ENCODE measurements around the gene BMP8A. TPM values are rescaled to one million over a fixed set of nuclear protein-coding genes. Genes with fewer than 3 reads are reported as not detected.
A peak's percentile ranks its signal among the peaks of the same experiment; 100 is the strongest.
"Not testable (repeated sequence)": the region's sequence is repeated elsewhere in the genome, so short reads cannot be mapped to it uniquely, and the experiment has no call there.

The BMP8A gene
- total RNA-seq, 2 donors from 2014 or later = 0.35 to 0.38 TPM

DNA sequence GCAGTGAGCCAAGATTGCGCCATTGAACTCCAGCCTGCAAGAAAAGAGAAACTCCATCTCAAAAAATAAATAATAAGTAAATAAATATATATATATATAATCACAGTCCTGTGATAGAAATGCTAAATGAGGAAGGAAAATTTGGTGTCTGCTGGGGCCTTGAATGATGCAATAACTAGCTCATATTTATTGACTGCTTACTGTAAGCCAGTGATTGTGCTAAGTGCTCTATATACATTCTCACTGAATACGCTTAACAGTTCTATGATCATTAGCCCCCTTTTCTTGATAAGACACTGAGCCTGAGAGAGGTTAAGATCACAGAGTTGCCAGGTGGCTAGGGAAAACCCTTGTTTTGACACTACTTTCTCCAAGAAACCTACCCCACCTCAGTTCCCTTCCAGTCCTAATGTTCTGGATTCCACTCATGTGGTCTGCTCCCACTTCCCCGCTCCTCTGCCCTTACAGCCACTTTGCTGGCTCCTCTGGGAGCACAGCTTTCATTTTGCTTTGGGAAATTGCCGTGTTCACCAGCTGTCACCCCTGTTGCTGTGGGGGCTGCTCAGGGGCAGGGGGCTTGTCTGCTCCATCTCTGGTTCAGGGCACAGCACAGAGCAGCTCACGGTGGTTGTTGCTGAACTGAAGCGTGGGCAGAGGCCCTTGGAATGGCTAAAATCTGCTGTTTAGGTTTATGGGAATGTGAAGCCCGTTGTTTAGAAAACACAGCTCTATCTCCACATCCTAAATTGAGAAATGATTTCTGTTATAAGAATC, 2.5 kb upstream of the BMP8A start:
- ATAC-seq (replicated peaks in 1 of 2) (no peak), DNase-seq (no peak)
- Mint-ChIP-seq H3K4me1 (ENCODE audit: low read depth) (peaks cover 7% of the 10 kb centered on the region), H3K27me3 (ENCODE audit: low read depth) (peaks cover 28% of the 10 kb centered on the region), H3K36me3 (ENCODE audit: insufficient read depth in 2 of 2) (peaks cover 0 to 3% of the 10 kb centered on the region in 2 donors), H3K9me3 (no peaks in the 10 kb centered on the region), H3K4me3 (no peak overlapping the region), H3K27ac (no peak overlapping the region)

DNA sequence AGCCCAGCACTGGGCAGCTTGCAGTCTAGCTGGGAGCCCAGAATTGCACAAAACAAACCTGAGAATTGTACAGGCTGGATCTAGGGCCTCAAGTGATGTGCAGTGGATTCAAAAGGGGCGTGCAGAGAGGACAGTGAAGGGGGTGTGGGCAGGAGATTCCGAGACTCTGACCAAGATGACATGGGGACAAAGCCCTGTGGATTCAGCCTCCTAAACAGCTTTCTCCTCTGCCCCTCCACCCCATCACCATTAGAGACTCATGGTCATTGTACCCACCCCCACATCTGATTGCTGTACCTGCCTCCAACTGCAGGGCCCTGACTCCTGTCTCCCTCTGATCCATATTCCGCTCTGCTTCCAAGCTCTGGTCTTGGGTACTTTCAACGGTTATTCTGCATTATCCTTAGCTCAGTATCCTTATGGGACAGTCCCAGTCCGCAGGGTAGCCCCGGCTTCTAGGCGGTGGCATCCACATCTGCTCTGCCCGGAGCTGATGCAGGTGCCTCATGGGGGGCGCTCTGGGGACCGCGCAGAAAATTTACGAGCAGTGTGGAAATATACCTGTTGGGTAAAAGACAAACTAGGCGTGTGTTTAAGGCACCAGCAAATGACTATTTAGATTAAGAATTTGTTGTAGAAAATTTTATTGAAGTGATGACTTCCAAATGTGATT, 1.7 kb upstream of the BMP8A start:
- peaks cover 35% of the 10 kb centered on the region for H3K27me3 Mint-ChIP-seq (ENCODE audit: low read depth)
- H3K36me3 Mint-ChIP-seq (ENCODE audit: insufficient read depth in 2 of 2) = peaks cover 0 to 3% of the 10 kb centered on the region in 2 donors
- no peak for DNase-seq
- H3K4me1 Mint-ChIP-seq (ENCODE audit: low read depth) = peaks cover 7% of the 10 kb centered on the region
- no peak for ATAC-seq (replicated peaks in 1 of 2)
- H3K27ac Mint-ChIP-seq = no peak overlapping the region
- H3K4me3 Mint-ChIP-seq = peak overlapping the region in 1 of 2 donors; percentile 27
- no peaks in the 10 kb centered on the region for H3K9me3 Mint-ChIP-seq

DNA sequence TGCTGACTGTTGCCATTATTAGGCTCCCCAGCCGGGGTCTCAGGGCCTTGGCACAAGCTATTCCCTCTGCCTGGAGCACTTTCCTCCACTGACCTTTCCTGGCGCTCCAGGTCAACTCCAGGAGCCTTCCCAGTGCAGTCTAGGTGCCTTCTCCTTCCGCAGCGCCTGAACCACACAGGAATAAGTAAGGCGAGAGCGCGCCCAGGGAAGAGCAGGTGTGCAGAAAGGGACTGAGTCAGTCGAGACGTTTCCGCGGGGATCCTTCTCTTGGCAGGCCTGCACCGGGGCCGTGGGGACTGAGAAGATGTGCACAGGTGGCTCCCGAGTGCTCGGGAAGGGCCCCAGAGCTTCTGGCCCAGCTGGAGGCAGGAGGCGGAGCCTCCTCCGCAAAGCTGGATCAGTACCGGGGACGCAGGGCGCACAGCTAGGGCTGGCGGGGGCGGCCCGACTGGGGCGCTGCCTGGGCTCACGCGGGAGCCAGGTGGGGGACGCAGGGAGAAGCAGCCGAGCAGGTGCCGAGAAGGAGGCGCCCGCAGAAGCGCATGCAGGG, 765 bp upstream of the BMP8A start:
- Mint-ChIP-seq H3K27me3 (ENCODE audit: low read depth) (peaks cover 35% of the 10 kb centered on the region), H3K9me3 (no peaks in the 10 kb centered on the region), H3K4me3 (peak overlapping the region; percentile 70 to 71), H3K36me3 (ENCODE audit: insufficient read depth in 2 of 2) (no peaks in the 10 kb centered on the region), H3K27ac (peak overlapping the region; percentile 41), H3K4me1 (ENCODE audit: low read depth) (peaks cover 7% of the 10 kb centered on the region)
- ATAC-seq (replicated peaks in 1 of 2) (peak; percentile 14 to 17), DNase-seq (peak in 1 of 2 donors; percentile 38)

DNA sequence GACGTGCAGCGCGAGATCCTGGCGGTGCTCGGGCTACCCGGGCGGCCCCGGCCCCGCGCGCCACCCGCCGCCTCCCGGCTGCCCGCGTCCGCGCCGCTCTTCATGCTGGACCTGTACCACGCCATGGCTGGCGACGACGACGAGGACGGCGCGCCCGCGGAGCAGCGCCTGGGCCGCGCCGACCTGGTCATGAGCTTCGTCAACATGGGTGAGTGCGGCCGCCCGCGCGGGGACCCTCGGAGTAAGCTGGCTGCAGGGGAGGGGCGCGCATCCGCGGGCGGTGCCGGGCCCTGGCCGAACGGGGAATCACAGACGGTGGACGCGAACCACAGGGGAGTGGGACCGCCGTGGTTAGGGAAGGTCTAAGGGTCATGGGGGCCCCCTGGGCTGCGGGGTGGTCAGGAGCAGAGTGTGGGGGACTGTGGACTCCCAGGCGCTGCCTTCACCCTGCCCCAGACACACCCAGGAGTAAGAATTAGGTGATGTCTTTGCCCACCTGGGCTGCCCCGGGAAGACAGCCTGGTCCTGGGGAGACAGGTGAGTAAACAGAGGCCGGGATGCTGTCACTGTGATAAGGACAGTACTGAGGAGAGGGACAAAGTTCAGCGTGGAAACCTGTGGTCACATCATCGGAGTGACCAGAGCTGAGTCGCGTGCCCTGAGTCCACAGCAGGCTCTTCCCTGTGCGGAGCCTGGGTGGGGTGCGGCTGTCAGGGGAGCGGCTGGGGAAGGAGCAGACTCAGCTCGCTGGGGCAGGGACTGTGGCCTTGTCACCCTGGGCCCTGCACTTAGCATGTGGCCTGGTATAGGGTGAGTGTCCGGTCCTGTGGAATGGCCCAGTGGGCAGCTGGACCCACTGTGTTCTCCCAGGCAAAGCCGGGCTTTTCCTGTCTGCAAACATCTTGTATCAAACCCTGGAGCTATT, 944 bp downstream of the BMP8A start:
- not testable (repeated sequence) for H3K36me3 Mint-ChIP-seq (ENCODE audit: insufficient read depth in 2 of 2); DNase-seq; H3K27ac Mint-ChIP-seq; H3K4me1 Mint-ChIP-seq (ENCODE audit: low read depth); H3K9me3 Mint-ChIP-seq
- Mint-ChIP-seq H3K4me3 (peak overlapping the region; percentile 60 to 70), H3K27me3 (ENCODE audit: low read depth) (peaks cover 40% of the 10 kb centered on the region)
- ATAC-seq (replicated peaks in 1 of 2) = peak in 1 of 2 donors; percentile 11

DNA sequence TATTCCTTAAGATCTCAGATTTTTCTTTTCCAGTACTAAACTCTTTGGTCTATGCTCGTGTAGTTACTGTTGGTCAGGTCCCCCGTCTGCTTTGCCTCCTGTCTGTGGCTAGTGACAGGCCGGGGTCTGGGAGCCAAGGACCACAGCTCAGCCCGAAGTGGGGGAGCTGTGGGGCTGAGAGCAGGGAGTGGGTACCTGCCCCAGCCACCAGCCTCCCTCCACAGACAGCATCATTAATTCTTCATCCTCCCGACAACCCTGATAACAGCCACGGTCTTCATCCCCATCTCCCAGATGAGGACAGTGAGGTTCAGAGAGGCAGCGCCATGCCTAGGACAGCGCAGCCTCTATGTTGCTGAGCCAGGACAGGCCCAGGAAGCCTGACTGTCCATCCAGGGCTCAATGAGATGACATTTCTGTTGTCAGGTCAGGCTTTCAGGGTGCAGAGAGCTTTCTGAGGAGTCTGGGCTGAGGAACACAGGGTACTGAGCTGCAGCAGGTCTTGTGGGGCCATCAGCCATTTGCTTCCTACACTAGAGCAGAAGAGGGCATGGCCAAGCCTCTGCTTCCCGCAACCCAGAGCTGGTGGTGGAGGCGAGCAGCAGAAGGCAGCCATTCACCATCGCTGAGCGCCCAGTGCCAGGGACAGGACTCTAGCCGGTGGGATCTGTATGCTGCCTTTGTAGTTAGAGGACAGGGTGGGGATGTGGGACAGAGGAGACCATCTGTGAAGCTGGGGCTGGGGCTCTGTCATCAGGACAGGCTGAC, 1.8 kb downstream of the BMP8A start:
- H3K27ac Mint-ChIP-seq; ATAC-seq (replicated peaks in 1 of 2); H3K4me1 Mint-ChIP-seq (ENCODE audit: low read depth); DNase-seq; H3K36me3 Mint-ChIP-seq (ENCODE audit: insufficient read depth in 2 of 2); H3K9me3 Mint-ChIP-seq: not testable (repeated sequence)
- Mint-ChIP-seq H3K27me3 (ENCODE audit: low read depth) (peaks cover 43% of the 10 kb centered on the region), H3K4me3 (peak overlapping the region; percentile 60 to 64)

DNA sequence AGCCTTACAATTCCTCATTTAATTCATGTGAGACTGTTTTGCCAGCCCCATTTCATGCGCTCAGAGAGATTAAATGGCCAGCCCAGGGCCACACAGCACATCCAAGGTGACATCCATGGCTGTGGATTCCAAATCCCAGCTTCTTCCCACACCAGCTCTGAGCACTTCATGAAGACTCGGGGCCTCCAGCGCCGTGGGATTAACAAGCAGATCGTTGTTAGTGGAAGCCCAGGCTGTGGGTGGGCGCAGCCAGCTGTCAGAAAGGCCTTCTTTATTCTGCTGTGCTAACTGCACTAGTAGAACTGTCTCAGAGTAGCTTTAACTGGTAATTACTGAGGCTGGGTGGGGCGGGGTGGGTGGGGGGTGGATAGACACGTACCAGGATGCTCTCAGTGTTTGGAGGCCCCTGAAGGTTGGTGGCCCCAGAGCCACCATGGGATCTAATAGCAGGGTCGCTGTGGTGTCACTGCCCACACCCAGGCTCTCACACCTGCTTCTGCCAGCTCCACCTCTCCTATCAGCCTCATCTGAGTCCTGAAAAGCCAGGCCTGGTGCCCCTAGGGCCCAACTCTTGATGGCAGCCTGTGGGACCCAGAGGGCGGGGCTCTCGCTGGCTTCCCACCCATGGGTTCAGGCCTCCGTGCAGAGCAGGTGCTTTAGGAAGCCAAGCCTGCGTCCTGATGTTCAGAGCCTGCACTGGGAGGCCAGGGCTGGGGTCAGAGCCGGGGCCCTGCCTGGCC, 3.4 kb downstream of the BMP8A start:
- peaks cover 43% of the 10 kb centered on the region for H3K27me3 Mint-ChIP-seq (ENCODE audit: low read depth)
- H3K4me1 Mint-ChIP-seq (ENCODE audit: low read depth) = peaks cover 7% of the 10 kb centered on the region
- no peak for ATAC-seq (replicated peaks in 1 of 2)
- H3K36me3 Mint-ChIP-seq (ENCODE audit: insufficient read depth in 2 of 2) = no peaks in the 10 kb centered on the region
- H3K9me3 Mint-ChIP-seq = no peaks in the 10 kb centered on the region
- no peak overlapping the region for H3K27ac Mint-ChIP-seq
- DNase-seq = no peak
- H3K4me3 Mint-ChIP-seq = no peak overlapping the region

DNA sequence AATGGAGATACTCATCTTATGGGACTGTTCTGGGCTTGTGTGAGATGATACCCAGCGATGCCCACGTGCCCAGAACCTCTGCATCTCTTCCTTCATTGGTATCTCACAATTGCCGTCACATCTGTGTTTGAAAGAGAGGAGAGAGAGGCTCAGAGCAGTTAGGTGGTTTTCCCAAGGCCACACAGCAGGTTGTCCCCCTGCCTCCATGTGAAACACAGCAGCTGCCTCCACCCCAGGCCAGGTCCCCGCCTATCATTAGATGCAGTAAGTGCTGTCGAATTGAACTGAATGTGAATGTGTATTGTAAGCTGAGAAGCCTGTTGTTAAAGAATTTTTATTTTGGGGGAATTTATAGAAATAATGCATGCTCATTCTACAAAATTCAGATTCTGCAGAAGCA, 5.1 kb downstream of the BMP8A start:
- not testable (repeated sequence) for H3K4me3 Mint-ChIP-seq; H3K36me3 Mint-ChIP-seq (ENCODE audit: insufficient read depth in 2 of 2); H3K4me1 Mint-ChIP-seq (ENCODE audit: low read depth); H3K9me3 Mint-ChIP-seq; H3K27ac Mint-ChIP-seq; DNase-seq; ATAC-seq (replicated peaks in 1 of 2)
- peaks cover 34% of the 10 kb centered on the region for H3K27me3 Mint-ChIP-seq (ENCODE audit: low read depth)

DNA sequence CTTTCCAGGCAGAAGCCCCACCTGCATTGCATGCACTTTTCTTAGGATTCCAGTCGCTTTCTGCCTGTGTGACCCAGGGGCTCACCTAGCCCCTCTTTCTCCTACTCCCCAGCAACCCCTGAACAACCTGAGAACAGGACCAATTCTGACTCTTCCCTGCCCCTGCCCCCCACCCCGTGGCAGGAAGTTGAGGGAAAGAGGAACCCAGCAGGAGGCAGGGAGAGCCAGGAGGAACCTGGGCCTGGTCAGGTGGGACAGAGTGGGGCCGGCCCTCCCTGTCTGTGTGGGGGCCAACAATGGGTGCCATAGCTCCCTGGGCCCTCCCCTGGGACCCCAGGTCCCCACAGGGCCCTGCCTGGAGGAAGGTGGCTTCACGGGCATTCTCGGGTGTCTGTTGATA, 6.1 kb downstream of the BMP8A start:
- Mint-ChIP-seq H3K9me3 (no peaks in the 10 kb centered on the region), H3K27me3 (ENCODE audit: low read depth) (peaks cover 29% of the 10 kb centered on the region), H3K4me3 (no peak overlapping the region), H3K36me3 (ENCODE audit: insufficient read depth in 2 of 2) (no peaks in the 10 kb centered on the region), H3K4me1 (ENCODE audit: low read depth) (peaks cover 3% of the 10 kb centered on the region), H3K27ac (no peak overlapping the region)
- ATAC-seq (replicated peaks in 1 of 2) (no peak), DNase-seq (no peak)

DNA sequence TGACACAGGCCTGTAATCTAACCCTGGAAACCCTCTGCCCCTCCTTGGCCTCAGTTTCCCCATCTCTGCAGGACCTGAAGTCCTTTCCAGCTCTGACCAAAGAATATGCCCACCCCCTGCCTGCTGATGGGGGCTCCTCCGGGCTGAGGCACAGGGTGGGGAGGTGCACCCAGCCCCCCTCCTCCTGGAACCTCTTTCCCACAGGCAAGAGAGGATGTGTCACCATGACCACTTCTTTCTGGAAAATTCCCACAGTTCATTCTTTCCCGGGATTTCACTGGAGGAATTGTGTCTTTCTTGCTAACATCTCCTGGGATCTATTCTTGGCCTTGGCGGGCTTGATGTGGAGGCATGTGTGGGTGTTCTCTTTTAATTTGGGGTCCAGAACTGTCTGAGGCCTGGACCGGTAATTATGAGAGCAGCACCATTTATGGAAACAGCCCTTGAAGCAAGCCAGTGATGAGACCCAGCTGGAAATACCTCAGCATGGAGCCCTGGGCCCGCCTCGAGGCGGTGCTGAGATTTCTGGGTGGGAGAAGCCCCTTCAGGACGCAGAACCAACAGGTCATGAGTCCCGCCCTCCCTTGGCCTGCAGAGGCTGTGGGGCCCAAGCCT, 6.8 kb downstream of the BMP8A start:
- H3K4me3 Mint-ChIP-seq = not testable (repeated sequence)

DNA sequence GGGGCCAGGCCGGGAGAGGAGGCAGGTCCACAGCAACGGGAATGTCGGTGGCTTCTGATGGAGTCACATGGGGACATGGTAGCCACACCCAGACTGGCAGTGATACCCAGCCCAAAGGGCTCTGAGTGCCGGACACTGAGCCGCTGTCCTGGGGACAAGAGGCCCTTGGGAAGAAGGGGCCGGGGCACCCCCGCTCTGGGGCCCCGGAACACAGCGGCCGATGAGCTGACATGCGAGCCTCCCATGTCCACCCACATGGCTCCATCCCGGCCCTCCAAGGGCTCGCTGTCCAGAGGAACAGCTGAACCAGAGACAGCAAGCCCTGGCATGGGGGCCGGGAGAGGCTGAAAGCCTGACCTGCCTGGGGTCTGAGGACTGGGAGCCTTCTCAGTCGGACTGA, 7.4 kb downstream of the BMP8A start:
- ATAC-seq (replicated peaks in 1 of 2); H3K4me3 Mint-ChIP-seq; DNase-seq; H3K36me3 Mint-ChIP-seq (ENCODE audit: insufficient read depth in 2 of 2); H3K9me3 Mint-ChIP-seq; H3K4me1 Mint-ChIP-seq (ENCODE audit: low read depth); H3K27ac Mint-ChIP-seq: not testable (repeated sequence)
- peaks cover 17% of the 10 kb centered on the region for H3K27me3 Mint-ChIP-seq (ENCODE audit: low read depth)

More for the DNA sequence above, 6.8 kb downstream of the BMP8A start:
- not testable (repeated sequence) for H3K27ac Mint-ChIP-seq; ATAC-seq (replicated peaks in 1 of 2); H3K36me3 Mint-ChIP-seq (ENCODE audit: insufficient read depth in 2 of 2); H3K4me1 Mint-ChIP-seq (ENCODE audit: low read depth); H3K9me3 Mint-ChIP-seq; DNase-seq
- peaks cover 23% of the 10 kb centered on the region for H3K27me3 Mint-ChIP-seq (ENCODE audit: low read depth)

DNA sequence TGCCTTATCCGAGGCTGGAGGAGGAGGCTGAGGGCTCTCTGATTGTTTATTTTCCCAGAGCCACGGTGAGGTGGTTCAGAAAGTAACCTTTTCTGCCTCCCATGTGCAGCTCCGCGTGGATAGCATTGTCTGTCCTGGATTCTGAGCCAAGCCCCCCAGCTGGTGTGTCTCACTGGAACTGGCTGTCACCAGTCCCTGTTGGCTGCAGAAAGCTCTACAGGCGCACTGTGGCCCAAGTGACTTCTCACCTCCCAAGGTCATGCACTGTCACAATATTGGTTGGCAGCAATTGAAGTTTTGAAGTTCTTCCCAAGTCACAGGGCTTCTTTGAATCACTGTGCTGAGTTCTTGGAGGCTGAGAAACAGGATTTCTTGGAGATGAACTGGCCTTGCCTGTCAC, 8.2 kb downstream of the BMP8A start:
- ATAC-seq (replicated peaks in 1 of 2) (no peak), DNase-seq (no peak)
- peaks cover 8% of the 10 kb centered on the region for H3K27me3 Mint-ChIP-seq (ENCODE audit: low read depth)
- no peaks in the 10 kb centered on the region for H3K36me3 Mint-ChIP-seq (ENCODE audit: insufficient read depth in 2 of 2)
- no peaks in the 10 kb centered on the region for H3K4me1 Mint-ChIP-seq (ENCODE audit: low read depth)
- H3K27ac Mint-ChIP-seq = no peak overlapping the region
- no peaks in the 10 kb centered on the region for H3K9me3 Mint-ChIP-seq
- no peak overlapping the region for H3K4me3 Mint-ChIP-seq
